Esophagus mucosa (tissue), 1 donor: ENCODE results near the gene POGZ. TPM values are rescaled to one million over a fixed set of nuclear protein-coding genes. Genes with fewer than 3 reads are reported as not detected.

ENCODE experiments used
- ATAC-seq: fragments of 200-7000 bp; cut with Tn5 transposase; one replicate; pipeline ENCODE4 v1.9.1; 2020
- total RNA-seq: library from RNA; stranded (reverse); gene quantifications from one replicate; pipeline ENCODE4 v1.2.4, GENCODE V29; 2023
- donor health status: DM: yes; HTN: yes; CAD: no.

Gene POGZ
- total RNA-seq, 1 donor from 2014 or later, result 37.5 TPM

- ATAC-seq, result peak; percentile 83
Measured at GRCh38 chr1:151372058-151372934, 87.0 kb downstream of the POGZ start, which contains the start of gene SELENBP1. SELENBP1 (minus strand) TSS chr1:151372705; CDS start chr1:151372641, 64 bp downstream.

GRCh38 chr1:151371370-151372057, 87.8 kb downstream of the POGZ start:
- ATAC-seq, result peak; percentile 35

DNA sequence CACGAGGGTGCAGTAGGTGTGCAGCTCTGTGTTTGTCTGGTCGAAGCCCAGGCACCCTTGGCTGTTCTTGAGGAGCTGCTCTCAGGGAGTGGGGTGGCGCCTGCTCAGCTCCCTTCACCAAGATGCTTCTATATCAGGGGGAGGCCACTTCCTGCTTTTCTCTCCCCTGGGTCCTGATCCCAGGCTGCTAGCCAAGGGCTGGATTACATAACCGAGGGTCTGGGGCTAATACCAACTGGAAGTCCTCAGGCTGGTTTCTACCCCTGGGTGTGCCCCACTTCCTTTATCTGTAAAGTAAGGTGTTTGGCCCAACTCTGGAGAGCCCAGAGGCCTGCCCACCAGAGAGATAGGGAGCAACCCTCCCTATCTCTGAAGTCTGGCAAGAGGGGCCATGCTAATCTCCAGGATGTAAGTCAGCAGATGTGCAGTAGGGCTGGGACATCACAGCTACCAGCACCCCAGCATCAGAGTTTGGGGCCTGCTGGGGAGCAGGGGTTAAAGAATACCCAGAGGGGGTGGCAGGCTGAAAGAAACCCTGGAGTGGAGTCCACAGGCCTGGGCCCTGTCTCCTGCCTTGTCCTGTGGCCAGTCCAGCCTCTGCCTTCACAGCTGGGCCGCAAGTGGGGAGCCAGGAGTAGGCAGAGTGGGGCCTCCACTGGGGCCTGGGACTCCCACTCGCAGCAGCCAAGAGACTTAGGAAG, 88.9 kb downstream of the POGZ start:
- ATAC-seq, result no peak

GRCh38 chr1:151369621-151370048, 89.7 kb downstream of the POGZ start:
- no peak for ATAC-seq

- ATAC-seq, result no peak
Measured at GRCh38 chr1:151369302-151369610, 90.0 kb downstream of the POGZ start.

GRCh38 chr1:151368393-151369301, 90.6 kb downstream of the POGZ start:
- no peak for ATAC-seq

- ATAC-seq, result no peak
Measured at GRCh38 chr1:151367658-151368392, 91.5 kb downstream of the POGZ start.

GRCh38 chr1:151364996-151365395, 94.3 kb downstream of the POGZ start:
- no peak for ATAC-seq

DNA sequence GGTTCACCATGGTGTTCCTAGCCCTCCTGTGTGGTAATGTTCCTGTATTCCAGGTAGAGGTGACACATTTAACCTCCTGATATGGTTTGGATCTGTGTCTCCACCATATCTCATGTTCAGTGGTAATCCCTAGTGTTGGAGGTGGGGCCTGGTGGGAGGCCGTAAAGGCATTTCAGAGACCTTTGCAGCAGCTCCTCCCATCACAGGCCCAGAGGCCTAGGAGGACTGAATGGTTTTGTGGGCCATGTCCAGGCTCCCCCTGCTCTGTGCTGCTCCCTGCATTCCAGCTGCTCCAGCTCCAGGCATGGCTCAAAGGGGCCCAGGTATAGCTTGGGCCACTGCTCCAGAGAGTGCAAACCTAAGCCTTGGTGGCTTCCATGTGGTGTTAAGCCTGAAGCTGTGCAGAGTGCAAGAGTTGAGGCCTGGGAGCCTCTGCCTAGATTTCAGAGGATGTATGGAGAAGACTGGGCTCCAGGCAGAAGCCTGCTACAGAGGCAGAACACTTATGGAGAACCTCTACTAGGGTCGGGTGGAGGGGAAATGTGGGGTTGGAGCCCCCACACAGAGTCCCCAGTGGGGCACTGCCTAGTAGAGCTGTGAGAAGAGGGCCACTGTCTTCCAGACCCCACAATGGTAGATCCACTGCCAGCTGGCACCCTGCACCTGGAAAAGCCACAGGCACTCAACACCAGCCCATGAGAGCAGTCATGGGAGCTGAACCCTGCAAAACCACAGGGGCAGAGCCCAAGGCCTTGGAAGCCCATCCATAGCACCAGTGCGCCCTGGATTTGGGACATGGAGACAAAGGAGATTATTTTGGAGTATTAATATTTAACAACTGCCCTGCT, 96.8 kb downstream of the POGZ start:
- ATAC-seq, result no peak

DNA sequence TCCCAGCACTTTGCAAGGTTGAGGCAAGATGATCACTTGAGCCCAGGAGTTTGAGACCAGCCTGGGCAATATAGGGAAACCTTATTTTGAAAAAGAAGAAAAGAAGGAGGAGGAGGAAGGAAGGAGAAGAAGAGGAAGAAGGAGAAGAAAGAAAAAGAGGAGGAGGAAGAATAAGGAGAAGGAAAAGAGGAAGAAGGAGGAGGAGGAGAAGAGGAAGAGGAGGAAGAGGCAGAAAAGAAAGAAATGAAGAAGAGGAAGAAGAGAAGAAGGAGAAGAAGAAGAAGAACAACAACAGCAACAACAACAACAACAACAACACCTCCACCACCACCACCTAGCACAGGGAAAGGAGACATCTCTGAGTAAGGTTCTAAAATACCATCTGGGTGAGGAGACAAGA, 97.4 kb downstream of the POGZ start:
- no peak for ATAC-seq

- no peak for ATAC-seq
Measured at GRCh38 chr1:151356696-151357095, 102.6 kb downstream of the POGZ start.

Other genes with a start within 250 kb of the POGZ start
- gene PSMD4, start 204.8 kb downstream of the POGZ start, total RNA-seq, result 126 TPM
- 12.6 TPM for gene ZNF687, start 177.2 kb downstream of the POGZ start, total RNA-seq
- 34.7 TPM for gene PI4KB, start 132.1 kb downstream of the POGZ start, total RNA-seq
- 21.9 TPM for gene RFX5, start 112.2 kb downstream of the POGZ start, total RNA-seq
- 14.0 TPM for gene SELENBP1, start 86.8 kb downstream of the POGZ start, total RNA-seq
- 178 TPM for gene PSMB4, start 59.9 kb downstream of the POGZ start, total RNA-seq
- gene CGN, start 51.9 kb upstream of the POGZ start, total RNA-seq, result 9.3 TPM
- 36.6 TPM for gene TUFT1, start 80.8 kb upstream of the POGZ start, total RNA-seq
- gene SNX27, start 152.6 kb upstream of the POGZ start, total RNA-seq, result 16.4 TPM